Activated CD4-positive, alpha-beta T cell treated with anti-CD3 and anti-CD28 coated beads, Interleukin-2, amount 10 ng/mL, durations not matched to agents 7 days and 5 days (primary cell): Measurements from ENCODE around the gene CPLX1. TPM values are rescaled to one million over a fixed set of nuclear protein-coding genes. Genes with fewer than 3 reads are reported as not detected.
"Not testable (repeated sequence)": the region's sequence is repeated elsewhere in the genome, so short reads cannot be mapped to it uniquely, and the experiment has no call there.

Experiments used
- CTCF ChIA-PET: fragments of 350-600 bp; sonication (Branson Sonifier 250); formaldehyde crosslinking; loops from one replicate; lab custom pipeline; 2021; ENCODE audit warnings: antibody characterized with exemption; lab: Charles Lee
- POLR2A ChIA-PET: fragments of 350-600 bp; sonication (Branson Sonifier 250); formaldehyde crosslinking; loops from one replicate; lab custom pipeline; 2021; ENCODE audit warnings: antibody characterized with exemption; lab: Charles Lee
- DNase-seq: peaks from one replicate; pipeline ENCODE4 v3.0.0-alpha.2; 2020
- H3K27ac Mint-ChIP-seq: one replicate; pipeline ENCODE4 v1.8.0; 2021; ENCODE audit warnings: mild to moderate bottlenecking, moderate library complexity, mixed read lengths
- H3K27me3 Mint-ChIP-seq: one replicate; pipeline ENCODE4 v1.8.0; 2021; ENCODE audit warnings: mixed read lengths
- H3K36me3 Mint-ChIP-seq: one replicate; pipeline ENCODE4 v1.8.0; 2021; ENCODE audit warnings: low read depth, mixed read lengths
- H3K4me1 Mint-ChIP-seq: one replicate; pipeline ENCODE4 v1.8.0; 2021; ENCODE audit warnings: mixed read lengths
- H3K4me3 Mint-ChIP-seq: one replicate; pipeline ENCODE4 v1.8.0; 2021; ENCODE audit warnings: mild to moderate bottlenecking, moderate library complexity, mixed read lengths
- H3K9me3 Mint-ChIP-seq: one replicate; pipeline ENCODE4 v1.8.0; 2021; ENCODE audit warnings: mixed read lengths
- total RNA-seq, 2 experiments: library from RNA; stranded (reverse); gene quantifications; one replicate each; pipeline ENCODE4 v1.2.3, GENCODE V29; 2021

The CPLX1 gene
- total RNA-seq, 2 experiments from 2014 or later, result 0.17 to 0.42 TPM

DNA sequence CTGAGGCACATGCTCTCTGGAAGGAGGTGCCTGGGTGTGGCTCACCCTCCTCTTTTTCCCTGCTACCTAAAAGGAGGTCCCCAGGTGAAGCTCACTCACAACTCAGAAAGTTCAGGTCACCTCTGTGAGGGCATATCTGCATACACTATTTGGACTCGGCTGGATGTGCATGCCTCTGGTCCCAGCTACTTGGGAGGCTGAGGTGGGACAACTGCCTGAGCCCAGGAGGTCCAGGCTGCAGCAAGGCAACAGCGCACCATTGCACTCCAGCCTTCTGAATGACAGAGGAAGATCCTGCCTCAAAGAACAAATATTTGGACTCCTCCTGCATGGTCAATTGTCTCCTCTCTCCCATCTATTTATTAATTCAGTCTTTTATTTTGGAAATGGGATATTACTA, 46.4 kb downstream of the CPLX1 start:
- peaks cover 5% of the 10 kb centered on the region for H3K27me3 Mint-ChIP-seq
- POLR2A ChIA-PET, result no interaction called here
- peaks cover 58% of the 10 kb centered on the region for H3K36me3 Mint-ChIP-seq
- DNase-seq, result no peak
- CTCF ChIA-PET, result interaction anchor here (1.8 kb wide), 1 partner anchor 37 kb away, joined by 4 read pairs; no protein-coding TSS in a partner anchor
- H3K4me1 Mint-ChIP-seq, result peaks cover 55% of the 10 kb centered on the region
- peaks cover 3% of the 10 kb centered on the region for H3K9me3 Mint-ChIP-seq
- H3K27ac Mint-ChIP-seq, result peak overlapping the region; percentile 36
- peak overlapping the region; percentile 83 for H3K4me3 Mint-ChIP-seq

DNA sequence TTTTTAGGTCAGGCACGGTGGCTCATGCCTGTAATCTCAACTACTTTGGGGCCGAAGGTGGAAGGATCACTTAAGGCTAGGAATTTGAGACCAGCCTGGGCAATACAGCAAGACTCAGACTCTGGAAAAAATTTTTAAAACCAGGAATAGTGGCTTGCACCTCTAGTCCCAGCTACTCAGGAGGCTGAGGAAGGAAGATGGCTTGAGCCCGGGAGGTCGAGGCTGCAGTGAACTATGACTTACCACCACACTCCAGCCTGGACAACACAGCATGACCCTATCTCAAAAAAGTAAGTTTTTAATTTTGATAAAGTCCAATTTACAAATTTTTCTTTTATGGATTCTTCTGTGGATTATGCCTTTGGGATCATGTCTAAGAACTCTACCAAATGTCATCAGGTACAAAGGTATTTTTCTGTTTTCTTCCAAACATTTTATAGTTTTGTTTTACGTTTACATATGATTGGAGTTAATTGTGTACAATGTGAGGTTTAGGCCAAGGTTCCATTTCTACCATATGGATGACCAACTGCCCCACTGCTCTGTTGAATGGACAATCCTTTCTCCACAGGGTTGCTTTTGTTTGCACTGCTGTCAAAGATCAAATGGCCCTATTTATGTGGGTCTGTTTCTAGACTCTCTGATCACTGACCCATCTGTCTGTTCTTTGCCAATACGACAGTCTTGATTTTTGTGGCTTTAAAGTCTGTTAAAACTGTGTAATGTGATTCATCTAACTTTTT, 48.2 kb downstream of the CPLX1 start:
- H3K36me3 Mint-ChIP-seq, result peaks cover 64% of the 10 kb centered on the region
- peaks cover 53% of the 10 kb centered on the region for H3K4me1 Mint-ChIP-seq
- ChIA-PET CTCF (interaction anchor here (0.6 kb wide), 1 partner anchor 38 kb away, joined by 3 read pairs; no protein-coding TSS in a partner anchor), POLR2A (interaction anchor here (0.6 kb wide), 1 partner anchor 10 kb away, joined by 3 read pairs; no protein-coding TSS in a partner anchor)
- H3K4me3 Mint-ChIP-seq, result no peak overlapping the region
- no peak for DNase-seq
- H3K27me3 Mint-ChIP-seq, result no peaks in the 10 kb centered on the region
- H3K27ac Mint-ChIP-seq, result no peak overlapping the region
- peaks cover 6% of the 10 kb centered on the region for H3K9me3 Mint-ChIP-seq

DNA sequence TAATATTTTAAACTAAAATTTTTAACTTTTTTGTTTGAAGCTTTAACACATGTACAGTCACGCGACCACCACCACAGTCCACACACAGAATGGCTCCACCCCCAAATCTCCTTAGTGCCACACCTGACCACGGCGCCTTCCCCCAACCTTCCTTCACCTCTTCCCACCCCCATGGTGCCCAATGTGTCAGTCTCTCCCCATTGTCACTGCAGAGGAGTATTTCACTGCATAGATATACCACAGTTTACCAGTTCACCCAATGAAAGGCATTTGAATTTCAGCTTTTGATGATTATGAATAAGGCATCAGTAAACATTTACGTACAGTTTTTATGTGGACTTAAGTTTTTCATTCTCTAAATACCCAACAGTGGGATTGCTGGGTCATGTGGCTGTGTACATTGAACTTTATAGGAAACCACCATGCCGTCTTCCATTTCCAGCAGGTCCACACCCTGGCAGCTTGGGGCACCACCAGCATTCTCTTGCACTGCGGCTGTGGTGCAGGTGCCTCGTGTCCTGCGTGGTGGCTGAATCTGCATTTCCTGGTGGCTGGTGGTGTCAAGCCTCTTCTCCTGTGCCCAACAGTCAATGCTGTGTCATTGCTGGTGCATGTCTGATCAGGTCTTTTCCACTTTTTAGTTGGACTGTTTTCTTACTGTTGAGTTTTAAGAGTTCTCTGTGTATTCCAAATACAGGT, 49.0 kb downstream of the CPLX1 start:
- ChIA-PET POLR2A (no interaction called here), CTCF (interaction anchor here (0.6 to 1.9 kb wide), 4 partner anchors 11 to 112 kb away, joined by 3 to 8 read pairs (median 3); no protein-coding TSS in a partner anchor)
- no peak for DNase-seq
- H3K36me3 Mint-ChIP-seq, result peaks cover 64% of the 10 kb centered on the region
- H3K27me3 Mint-ChIP-seq, result no peaks in the 10 kb centered on the region
- peaks cover 46% of the 10 kb centered on the region for H3K4me1 Mint-ChIP-seq
- no peak overlapping the region for H3K4me3 Mint-ChIP-seq
- H3K27ac Mint-ChIP-seq, result no peak overlapping the region
- peaks cover 6% of the 10 kb centered on the region for H3K9me3 Mint-ChIP-seq

- Mint-ChIP-seq H3K36me3 (peaks cover 63% of the 10 kb centered on the region), H3K4me1 (peaks cover 42% of the 10 kb centered on the region)
- H3K27ac Mint-ChIP-seq, H3K9me3 Mint-ChIP-seq, H3K27me3 Mint-ChIP-seq, H3K4me3 Mint-ChIP-seq, DNase-seq, POLR2A ChIA-PET: not testable (repeated sequence)
- CTCF ChIA-PET, result interaction anchor here (1.9 to 2.1 kb wide), 2 partner anchors 9 to 10 kb away, joined by 8 read pairs; no protein-coding TSS in a partner anchor
Observed at GRCh38 chr4:775485-775884, 50.4 kb downstream of the CPLX1 start.

DNA sequence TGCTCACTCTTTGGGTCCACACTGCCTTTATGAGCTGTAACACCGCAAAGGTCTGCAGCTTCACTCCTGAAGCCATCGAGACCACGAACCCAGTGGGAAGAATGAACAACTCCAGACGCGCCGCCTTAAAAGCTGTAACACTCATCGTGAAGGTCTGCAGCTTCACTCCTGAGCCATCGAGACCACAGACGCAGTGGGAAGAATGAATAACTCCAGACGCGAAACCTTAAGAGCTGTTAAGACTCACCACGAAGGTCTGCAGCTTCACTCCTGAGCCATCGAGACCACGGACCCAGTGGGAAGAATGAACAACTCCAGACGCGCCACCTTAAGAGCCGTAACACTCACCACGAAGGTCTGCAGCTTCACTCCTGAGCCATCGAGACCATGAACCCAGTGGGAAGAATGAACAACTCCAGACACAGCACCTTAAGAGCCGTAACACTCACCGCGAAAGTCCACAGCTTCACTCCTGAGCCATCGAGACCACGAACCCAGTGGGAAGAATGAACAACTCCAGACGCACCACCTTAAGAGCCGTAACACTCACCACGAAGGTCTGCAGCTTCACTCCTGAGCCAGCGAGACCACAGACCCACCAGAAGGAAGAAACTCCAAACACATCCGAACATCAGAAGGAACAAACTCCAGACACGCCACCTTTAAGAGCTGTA, 51.4 kb downstream of the CPLX1 start:
- H3K27me3 Mint-ChIP-seq, POLR2A ChIA-PET, H3K4me3 Mint-ChIP-seq, H3K27ac Mint-ChIP-seq, H3K9me3 Mint-ChIP-seq, DNase-seq: not testable (repeated sequence)
- H3K36me3 Mint-ChIP-seq, result peaks cover 62% of the 10 kb centered on the region
- CTCF ChIA-PET, result interaction anchor here (2.1 kb wide), 1 partner anchor 10 kb away, joined by 8 read pairs; no protein-coding TSS in a partner anchor
- H3K4me1 Mint-ChIP-seq, result peaks cover 33% of the 10 kb centered on the region

GRCh38 chr4:773214-773613, 52.7 kb downstream of the CPLX1 start:
- no peak overlapping the region for H3K4me3 Mint-ChIP-seq
- H3K9me3 Mint-ChIP-seq, result peaks cover 6% of the 10 kb centered on the region
- peaks cover 32% of the 10 kb centered on the region for H3K4me1 Mint-ChIP-seq
- peaks cover 54% of the 10 kb centered on the region for H3K36me3 Mint-ChIP-seq
- H3K27me3 Mint-ChIP-seq, result no peaks in the 10 kb centered on the region
- no peak for DNase-seq
- POLR2A ChIA-PET, result no interaction called here
- CTCF ChIA-PET, result no interaction called here
- no peak overlapping the region for H3K27ac Mint-ChIP-seq

GRCh38 chr4:772776-773175, 53.2 kb downstream of the CPLX1 start:
- Mint-ChIP-seq H3K27ac (no peak overlapping the region), H3K9me3 (peaks cover 6% of the 10 kb centered on the region), H3K27me3 (no peaks in the 10 kb centered on the region), H3K36me3 (peaks cover 52% of the 10 kb centered on the region), H3K4me3 (no peak overlapping the region), H3K4me1 (peaks cover 28% of the 10 kb centered on the region)
- no peak for DNase-seq
- CTCF ChIA-PET, result no interaction called here
- POLR2A ChIA-PET, result no interaction called here

DNA sequence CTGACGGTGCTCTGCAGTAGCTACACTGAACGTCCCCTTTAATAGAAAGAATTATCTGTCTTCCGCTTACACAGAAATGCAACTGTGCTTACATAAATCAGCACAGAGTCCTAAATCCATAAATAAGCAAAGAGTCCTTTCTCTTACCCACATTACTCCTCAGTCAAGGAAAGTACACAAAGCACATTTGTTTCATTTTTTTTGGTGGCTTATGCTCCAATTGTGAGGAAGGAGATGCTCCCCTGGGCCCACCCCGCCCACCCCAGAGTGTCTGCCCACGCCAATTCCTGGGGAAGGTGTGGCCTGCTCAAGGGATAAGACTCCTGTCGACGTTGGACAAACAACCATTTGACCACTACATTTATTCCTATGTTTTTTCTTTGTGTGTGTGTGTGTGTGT, 53.8 kb downstream of the CPLX1 start:
- Mint-ChIP-seq H3K27me3 (no peaks in the 10 kb centered on the region), H3K27ac (no peak overlapping the region)

DNA sequence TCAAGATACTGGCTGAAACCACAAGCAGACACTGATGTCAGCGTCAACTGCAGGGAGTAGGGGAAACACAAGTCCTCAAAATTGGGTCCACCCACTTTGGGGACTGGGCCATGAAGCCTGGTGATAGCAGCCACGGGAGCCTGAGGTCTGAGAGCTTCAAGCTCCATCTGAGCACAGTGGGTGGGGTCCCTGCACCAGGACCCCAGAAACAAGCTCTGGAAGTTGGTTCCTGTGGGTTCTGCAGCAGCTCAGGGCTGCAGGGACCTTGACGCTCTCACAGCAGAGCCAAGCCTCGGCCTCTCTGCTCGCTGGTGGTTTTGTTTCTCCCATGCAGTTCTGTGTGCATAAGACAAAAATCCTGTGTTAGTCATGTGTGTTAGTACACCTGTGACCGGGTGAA, 54.5 kb downstream of the CPLX1 start:
- peaks cover 47% of the 10 kb centered on the region for H3K36me3 Mint-ChIP-seq
- no peak overlapping the region for H3K27ac Mint-ChIP-seq

More for the DNA sequence above, 53.8 kb downstream of the CPLX1 start:
- no peak for DNase-seq
- H3K36me3 Mint-ChIP-seq, result peaks cover 45% of the 10 kb centered on the region
- ChIA-PET CTCF (no interaction called here), POLR2A (no interaction called here)
- H3K9me3 Mint-ChIP-seq, result peaks cover 6% of the 10 kb centered on the region
- no peak overlapping the region for H3K4me3 Mint-ChIP-seq
- H3K4me1 Mint-ChIP-seq, result peaks cover 23% of the 10 kb centered on the region

DNA sequence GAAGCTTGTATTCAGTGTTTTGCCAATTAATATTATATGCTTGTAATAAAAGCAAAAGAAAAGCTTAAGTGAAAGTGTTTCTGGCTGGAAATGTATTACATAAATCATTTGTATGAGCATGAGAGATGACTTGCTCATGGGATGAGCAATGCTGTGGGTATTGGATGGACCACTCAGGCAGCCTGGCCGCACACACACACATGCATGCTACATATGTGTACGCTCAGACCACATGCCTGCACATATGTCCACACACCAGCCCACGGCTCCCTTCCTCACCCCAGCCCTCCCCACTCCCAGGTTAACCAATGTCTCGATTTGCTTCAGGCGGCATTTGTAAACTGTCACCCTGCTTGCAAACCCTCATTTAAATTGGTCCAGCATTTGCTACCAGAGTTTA, 55.9 kb downstream of the CPLX1 start:
- Mint-ChIP-seq H3K27me3 (no peaks in the 10 kb centered on the region), H3K36me3 (peaks cover 40% of the 10 kb centered on the region), H3K4me3 (no peak overlapping the region), H3K9me3 (peaks cover 6% of the 10 kb centered on the region), H3K27ac (no peak overlapping the region), H3K4me1 (peaks cover 14% of the 10 kb centered on the region)
- ChIA-PET CTCF (interaction anchor here (1.5 kb wide), 1 partner anchor 28 kb away, joined by 3 read pairs; no protein-coding TSS in a partner anchor), POLR2A (no interaction called here)
- no peak for DNase-seq

More for the DNA sequence above, 54.5 kb downstream of the CPLX1 start:
- CTCF ChIA-PET, result interaction anchor here (0.8 kb wide), 1 partner anchor 28 kb away, joined by 3 read pairs; no protein-coding TSS in a partner anchor
- Mint-ChIP-seq H3K4me1 (peaks cover 18% of the 10 kb centered on the region), H3K9me3 (peaks cover 6% of the 10 kb centered on the region), H3K27me3 (no peaks in the 10 kb centered on the region), H3K4me3 (no peak overlapping the region)
- POLR2A ChIA-PET, result no interaction called here
- DNase-seq, result no peak

- Mint-ChIP-seq H3K4me1 (peaks cover 9% of the 10 kb centered on the region), H3K27me3 (no peaks in the 10 kb centered on the region), H3K36me3 (peaks cover 40% of the 10 kb centered on the region), H3K4me3 (no peak overlapping the region), H3K9me3 (peaks cover 3% of the 10 kb centered on the region), H3K27ac (peak overlapping the region; percentile 48)
- DNase-seq, result no peak
- CTCF ChIA-PET, result interaction anchor here (1.5 kb wide), 1 partner anchor 27 kb away, joined by 3 read pairs; no protein-coding TSS in a partner anchor
- POLR2A ChIA-PET, result no interaction called here
Observed at GRCh38 chr4:769511-769910, 56.4 kb downstream of the CPLX1 start.

DNA sequence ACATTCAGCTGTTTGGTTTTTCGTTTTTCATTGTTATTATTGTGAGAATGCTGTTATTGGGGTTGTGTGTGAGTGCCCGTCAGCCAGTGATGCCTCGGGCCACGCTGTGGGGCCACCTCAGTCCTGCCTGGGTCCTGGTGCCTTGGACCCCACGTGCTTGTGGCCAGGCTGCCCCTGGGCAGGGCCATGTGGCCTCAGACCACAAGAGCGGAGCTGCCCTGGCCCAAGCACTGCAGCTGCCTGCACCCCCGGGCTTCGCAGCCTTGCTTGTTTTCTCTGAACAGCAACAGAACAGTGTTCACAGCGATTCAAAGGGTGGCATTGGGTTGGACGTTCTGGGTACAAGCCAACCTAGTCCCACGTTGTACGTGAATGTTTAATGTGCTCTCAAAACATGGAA, 56.9 kb downstream of the CPLX1 start:
- ChIA-PET POLR2A (no interaction called here), CTCF (interaction anchor here (1.5 kb wide), 1 partner anchor 27 kb away, joined by 3 read pairs; no protein-coding TSS in a partner anchor)
- Mint-ChIP-seq H3K27me3 (no peaks in the 10 kb centered on the region), H3K27ac (no peak overlapping the region), H3K9me3 (no peaks in the 10 kb centered on the region), H3K4me1 (peaks cover 5% of the 10 kb centered on the region), H3K36me3 (peaks cover 35% of the 10 kb centered on the region), H3K4me3 (no peak overlapping the region)
- no peak for DNase-seq
